AG09309 (cell line): ENCODE data around the gene GPR183.

Experiments
- DNase-seq: peaks from one replicate; pipeline ENCODE4 v3.0.0-alpha.2; 2010; ENCODE audit warnings: low read depth
- H3K4me3 ChIP-seq: 2 replicates; pipeline ENCODE4 v1.5.1; 2011; ENCODE audit warnings: mild to moderate bottlenecking, low read depth, low read length, moderate library complexity; ENCODE audit not compliant: control insufficient read depth
- TF ChIP-seq, protein P1 (sequence below): IDR thresholded peaks from 2 replicates; pipeline ENCODE4 v1.5.1; 2011; ENCODE audit warnings: mild to moderate bottlenecking, low read depth, low read length, inconsistent platforms; ENCODE audit not compliant: insufficient read depth, control insufficient read depth; ENCODE audit errors: missing control alignments

The GPR183 gene

DNA sequence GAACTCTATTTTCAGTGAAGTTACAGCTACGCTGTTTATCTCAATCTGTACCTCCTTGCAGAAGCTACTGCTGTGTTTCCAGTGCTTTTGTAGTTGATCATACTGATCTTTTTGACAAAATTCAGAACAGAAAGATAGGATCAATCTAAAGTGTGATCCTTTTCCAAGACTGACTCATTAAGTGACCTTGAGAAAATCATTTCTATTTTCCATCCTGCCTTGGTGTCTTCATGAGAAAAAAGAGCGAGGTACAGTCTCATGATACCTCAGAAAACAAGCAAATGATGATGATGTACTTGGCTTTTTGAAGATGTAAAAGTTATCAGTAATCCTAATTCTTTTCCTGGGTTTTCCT is 46.0 kb upstream of the GPR183 start:
- H3K4me3 ChIP-seq: no peak overlapping the region
- no peak for DNase-seq
- TF ChIP-seq, protein P1, sequence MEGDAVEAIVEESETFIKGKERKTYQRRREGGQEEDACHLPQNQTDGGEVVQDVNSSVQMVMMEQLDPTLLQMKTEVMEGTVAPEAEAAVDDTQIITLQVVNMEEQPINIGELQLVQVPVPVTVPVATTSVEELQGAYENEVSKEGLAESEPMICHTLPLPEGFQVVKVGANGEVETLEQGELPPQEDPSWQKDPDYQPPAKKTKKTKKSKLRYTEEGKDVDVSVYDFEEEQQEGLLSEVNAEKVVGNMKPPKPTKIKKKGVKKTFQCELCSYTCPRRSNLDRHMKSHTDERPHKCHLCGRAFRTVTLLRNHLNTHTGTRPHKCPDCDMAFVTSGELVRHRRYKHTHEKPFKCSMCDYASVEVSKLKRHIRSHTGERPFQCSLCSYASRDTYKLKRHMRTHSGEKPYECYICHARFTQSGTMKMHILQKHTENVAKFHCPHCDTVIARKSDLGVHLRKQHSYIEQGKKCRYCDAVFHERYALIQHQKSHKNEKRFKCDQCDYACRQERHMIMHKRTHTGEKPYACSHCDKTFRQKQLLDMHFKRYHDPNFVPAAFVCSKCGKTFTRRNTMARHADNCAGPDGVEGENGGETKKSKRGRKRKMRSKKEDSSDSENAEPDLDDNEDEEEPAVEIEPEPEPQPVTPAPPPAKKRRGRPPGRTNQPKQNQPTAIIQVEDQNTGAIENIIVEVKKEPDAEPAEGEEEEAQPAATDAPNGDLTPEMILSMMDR: no peak

GRCh38 chr13:99352351-99353245 is 45.4 kb upstream of the GPR183 start:
- DNase-seq: no peak
- H3K4me3 ChIP-seq: no peak overlapping the region
- TF ChIP-seq, protein P1: no peak

DNA sequence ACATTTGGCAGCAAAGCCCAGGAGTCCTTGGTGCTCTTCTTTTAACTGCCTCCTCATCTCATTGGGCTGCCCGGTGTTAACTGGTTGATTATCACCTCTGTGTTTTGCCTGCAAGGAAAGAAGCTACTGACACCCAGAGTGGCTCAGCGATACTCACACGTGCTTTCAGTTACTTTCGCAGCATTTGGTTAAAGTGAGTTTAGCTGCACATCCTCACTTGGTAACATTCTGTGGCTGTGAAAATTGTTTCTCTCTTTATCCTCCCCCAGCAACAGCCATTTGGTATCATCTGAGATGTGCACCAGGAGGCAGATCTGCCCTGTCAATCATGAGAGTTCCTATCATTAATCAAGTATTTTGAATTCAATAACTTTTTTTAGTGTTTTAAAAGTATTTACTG is 44.6 kb upstream of the GPR183 start:
- no peak for DNase-seq
- TF ChIP-seq, protein P1: no peak
- no peak overlapping the region for H3K4me3 ChIP-seq

- no peak overlapping the region for H3K4me3 ChIP-seq
- DNase-seq: no peak
- TF ChIP-seq, protein P1: no peak
Observed at GRCh38 chr13:99350191-99350590, 43.0 kb upstream of the GPR183 start.

DNA sequence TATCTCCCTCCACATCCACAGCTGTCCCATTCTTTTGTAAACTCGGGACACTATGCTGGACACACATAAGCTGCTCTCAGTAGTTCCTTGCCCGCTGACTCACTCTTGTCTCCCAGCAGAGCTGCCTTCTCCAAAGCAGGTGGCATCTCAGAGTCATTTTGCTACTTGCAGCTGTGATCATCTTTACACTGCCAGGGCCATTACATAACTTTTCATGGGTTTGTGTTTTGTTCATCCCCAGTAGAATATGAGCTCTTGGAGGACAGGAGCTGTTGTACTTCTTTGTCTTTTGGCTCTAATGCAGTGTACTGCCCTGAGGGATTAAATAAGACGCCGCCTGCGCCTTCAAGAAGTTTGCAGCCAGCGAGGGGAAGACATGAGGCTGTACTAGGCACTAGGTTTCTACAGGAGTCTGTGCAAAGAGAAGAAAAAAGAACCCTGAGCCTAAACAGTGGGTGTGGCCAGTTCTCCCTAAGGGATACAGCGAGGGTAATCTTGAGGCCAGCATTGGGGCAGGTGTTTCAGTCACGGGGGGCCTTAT is 40.8 kb upstream of the GPR183 start:
- no peak overlapping the region for H3K4me3 ChIP-seq
- DNase-seq: no peak
- TF ChIP-seq, protein P1: no peak

DNA sequence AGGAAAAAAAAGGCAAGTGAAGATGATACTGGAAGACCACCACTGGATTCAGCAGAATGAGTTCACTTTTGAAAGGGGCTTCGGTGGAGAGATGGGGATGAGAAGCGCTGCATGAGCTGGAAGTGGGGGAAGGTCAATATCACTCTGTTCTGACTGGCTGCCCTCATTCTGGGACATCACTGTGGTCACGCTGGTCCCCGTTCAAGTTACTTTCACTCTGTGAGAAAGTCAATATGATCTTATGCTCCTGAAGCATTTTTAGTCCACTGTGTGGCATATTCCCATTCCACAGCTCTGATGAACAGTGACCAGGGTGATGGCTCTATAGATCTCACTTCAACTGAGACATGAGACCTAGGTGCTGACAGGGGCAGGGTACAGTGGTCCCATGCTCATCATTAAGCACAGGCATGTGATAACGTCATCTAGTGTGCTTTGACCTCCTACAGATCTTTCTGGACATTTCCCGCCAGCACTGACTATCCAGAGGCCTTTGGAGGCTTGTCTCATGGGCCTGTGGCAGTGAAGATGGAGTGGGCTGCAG is 40.2 kb upstream of the GPR183 start:
- DNase-seq: no peak
- TF ChIP-seq, protein P1: no peak
- H3K4me3 ChIP-seq: no peak overlapping the region
